GM23338 (cell line): ENCODE data around the gene SRF. TPM values are rescaled to one million over a fixed set of nuclear protein-coding genes. Genes with fewer than 3 reads are reported as not detected.

Experiments used
- ATAC-seq: fragments of 200-7000 bp; cut with Tn5 transposase; 3 replicates; pipeline ENCODE4 v1.9.1; 2020
- DNase-seq: peaks from one replicate; pipeline ENCODE4 v3.0.0-alpha.2; 2015; ENCODE audit warnings: low spot score
- H2AFZ ChIP-seq: fragments of 200-600 bp; sonication (generic); 2 replicates; pipeline ENCODE4 v1.8.0; 2016; ENCODE audit warnings: antibody characterized with exemption, mild to moderate bottlenecking, moderate library complexity
- H3F3A ChIP-seq: fragments of 200-600 bp; sonication (generic); replicated peaks from 2 replicates; pipeline ENCODE4 v1.8.0; 2017; ENCODE audit warnings: antibody characterized with exemption, mixed run types, low read depth
- H3K27ac ChIP-seq: fragments of 200-600 bp; sonication (generic); 2 replicates; pipeline ENCODE4 v1.6.1; 2016; ENCODE audit warnings: low read depth
- H3K27me3 ChIP-seq: fragments of 200-600 bp; sonication (generic); 2 replicates; pipeline ENCODE4 v1.8.0; 2016; ENCODE audit warnings: mild to moderate bottlenecking, mixed run types, moderate library complexity; ENCODE audit not compliant: insufficient read depth
- H3K36me3 ChIP-seq: fragments of 200-600 bp; sonication (generic); 2 replicates; pipeline ENCODE4 v1.8.0; 2016; ENCODE audit warnings: mild to moderate bottlenecking; ENCODE audit not compliant: insufficient read depth
- H3K4me1 ChIP-seq: fragments of 200-600 bp; sonication (generic); 2 replicates; pipeline ENCODE4 v1.8.0; 2016; ENCODE audit warnings: mild to moderate bottlenecking, moderate library complexity; ENCODE audit not compliant: insufficient read depth
- H3K4me2 ChIP-seq: fragments of 200-600 bp; sonication (generic); 2 replicates; pipeline ENCODE4 v1.7.1; 2017; ENCODE audit warnings: mixed run types
- H3K4me3 ChIP-seq: fragments of 200-600 bp; sonication (generic); 2 replicates; pipeline ENCODE4 v1.6.1; 2016; ENCODE audit warnings: mixed run types
- H3K79me2 ChIP-seq: fragments of 200-600 bp; sonication (generic); replicated peaks from 2 replicates; pipeline ENCODE4 v1.8.0; 2017; ENCODE audit warnings: mild to moderate bottlenecking; ENCODE audit not compliant: insufficient read depth
- H3K9me2 ChIP-seq: fragments of 200-600 bp; sonication (generic); 2 replicates; pipeline ENCODE4 v1.8.0; 2017; ENCODE audit not compliant: insufficient read depth
- H4K20me1 ChIP-seq: fragments of 200-600 bp; sonication (generic); replicated peaks from 2 replicates; pipeline ENCODE4 v1.8.0; 2017; ENCODE audit warnings: mild to moderate bottlenecking; ENCODE audit not compliant: insufficient read depth
- H3K27ac Mint-ChIP-seq: 2 replicates; pipeline ENCODE4 v1.8.0; 2020; ENCODE audit warnings: inconsistent platforms, mild to moderate bottlenecking, moderate library complexity, mixed read lengths
- H3K27me3 Mint-ChIP-seq: 3 replicates; pipeline ENCODE4 v1.8.0; 2022; ENCODE audit warnings: low read depth, mild to moderate bottlenecking, moderate library complexity, mixed read lengths, inconsistent platforms; ENCODE audit not compliant: insufficient read depth, poor library complexity
- H3K36me3 Mint-ChIP-seq: 3 replicates; pipeline ENCODE4 v1.8.0; 2021; ENCODE audit warnings: low read depth, mild to moderate bottlenecking, inconsistent platforms, moderate library complexity, mixed read lengths
- H3K4me1 Mint-ChIP-seq: 3 replicates; pipeline ENCODE4 v1.8.0; 2020; ENCODE audit warnings: mild to moderate bottlenecking, inconsistent platforms, mixed read lengths
- H3K4me3 Mint-ChIP-seq: 3 replicates; pipeline ENCODE4 v1.8.0; 2021; ENCODE audit warnings: moderate library complexity, mild to moderate bottlenecking, inconsistent platforms, mixed read lengths
- H3K9me3 Mint-ChIP-seq: 3 replicates; pipeline ENCODE4 v1.8.0; 2020; ENCODE audit warnings: moderate library complexity, mild to moderate bottlenecking, inconsistent platforms, mixed read lengths
- CREB1 ChIP-seq: fragments of 250-450 bp; sonication (Bioruptor Pico); IDR thresholded peaks from 2 replicates; pipeline ENCODE4 v1.5.0; 2020; ENCODE audit warnings: low read depth, mild to moderate bottlenecking, moderate library complexity
- EZH2phosphoT487 ChIP-seq: fragments of 200-600 bp; sonication (generic); IDR thresholded peaks from one replicate; pipeline ENCODE4 v1.8.1; 2018; ENCODE audit warnings: antibody characterized with exemption; ENCODE audit not compliant: unreplicated experiment
- POLR2AphosphoS5 ChIP-seq: IDR thresholded peaks from 2 replicates; pipeline ENCODE4 v1.6.1; 2016; ENCODE audit warnings: antibody characterized with exemption, low read depth
- STAT1 ChIP-seq: IDR thresholded peaks from one replicate; pipeline ENCODE4 v1.6.1; 2016; ENCODE audit warnings: antibody characterized with exemption; ENCODE audit not compliant: unreplicated experiment
- ZNF331 ChIP-seq: fragments of 250-450 bp; sonication (Bioruptor Pico); IDR thresholded peaks from 2 replicates; pipeline ENCODE4 v1.5.0; 2020; ENCODE audit warnings: low read depth, mild to moderate bottlenecking, moderate library complexity
- polyA plus RNA-seq: library from polyadenylated mRNA; unstranded; fragments of >200 nt; fragmentation: Nextera tagmentation; extraction: Ambion mirVana; gene quantifications from 2 replicates; pipeline ENCODE4 v1.2.1, GENCODE V29; 2016
- total RNA-seq: library from RNA; depleted of rRNA; stranded (reverse); fragments of >200 nt; shearing (Covaris generic); gene quantifications from 2 replicates; pipeline ENCODE4 v1.2.3, GENCODE V29; 2014
- TF ChIP-seq, protein P1 (sequence below), 2 experiments: fragments of 200-600 bp in 1 of 2; sonication (generic) in 1 of 2; conservative IDR thresholded peaks; 2 replicates each; pipeline versions ENCODE4 v1.5.1 to v1.6.1; 2016 to 2017; ENCODE audit warnings: antibody characterized with exemption in 2 of 2, low read depth in 2 of 2, mild to moderate bottlenecking in 2 of 2, moderate library complexity in 1 of 2

The SRF gene
- total and polyA plus RNA-seq, 2 experiments from 2014 or later: 9.9 to 54.9 TPM

DNA sequence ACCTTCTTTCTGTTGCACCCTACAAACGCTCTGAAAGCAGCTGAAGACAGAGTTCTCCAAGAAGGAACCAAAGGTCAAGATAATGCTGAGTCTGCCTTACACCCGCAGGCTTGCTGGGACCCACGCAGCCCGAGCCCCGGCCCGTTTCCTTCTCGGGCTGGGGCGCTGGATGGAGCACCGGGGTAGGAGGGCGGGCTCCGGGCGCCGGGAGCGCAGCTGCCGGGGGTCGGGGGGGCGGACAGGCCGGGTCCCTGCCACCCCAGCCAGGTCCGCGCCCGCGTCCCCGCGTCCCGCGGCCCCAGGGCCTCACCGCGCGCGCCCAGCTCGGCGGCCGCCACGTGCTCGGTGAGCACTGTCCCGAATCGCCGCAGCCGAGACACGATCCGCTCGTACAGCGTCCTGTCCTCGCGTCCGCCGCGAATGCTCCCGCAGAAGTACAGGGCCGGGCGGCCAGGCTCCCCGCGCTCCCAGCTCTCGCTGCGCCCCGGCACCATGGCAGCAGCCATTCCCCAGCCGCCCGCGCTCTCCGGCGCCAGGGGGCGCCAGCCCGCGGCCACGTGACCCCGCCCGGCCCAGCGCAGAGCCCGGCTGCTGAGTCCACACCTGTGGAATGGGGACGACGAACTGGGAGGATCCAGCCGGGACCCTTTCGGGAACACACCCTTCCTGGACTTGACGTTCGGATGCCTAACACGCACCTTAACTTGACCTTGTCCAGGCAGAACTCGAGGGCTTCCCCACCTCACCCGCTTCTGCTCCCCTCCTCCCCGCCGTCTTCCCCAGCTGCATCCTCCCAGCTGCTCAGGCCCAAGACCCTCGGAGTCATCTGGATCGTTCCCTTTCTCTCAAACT, 58.1 kb downstream of the SRF start, which contains the start of gene DNPH1:
DNPH1 (minus strand) TSS at position 531 of the 852 bp plus-strand sequence; CDS start at position 506, 25 bp downstream.
- H4K20me1 ChIP-seq: no peaks in the 10 kb centered on the region; the same call in 1 of the 2 replicates
- no peaks in the 10 kb centered on the region for H3K9me2 ChIP-seq
- H3K36me3 ChIP-seq: no peaks in the 10 kb centered on the region
- H3K27me3 ChIP-seq: peaks cover 36% of the 10 kb centered on the region
- H3K27ac ChIP-seq: no peak within 1 kb of the TSS
- H3K4me3 Mint-ChIP-seq: peak within 1 kb of the TSS; percentile 79
- peak; percentile 95 for ATAC-seq
- H3F3A ChIP-seq: peaks cover 6% of the 10 kb centered on the region; the same call in 1 of the 2 replicates
- TF ChIP-seq ZNF331 (CRISPR knock-in tag) (no peak), CREB1 (CRISPR knock-in tag) (peak; percentile 57; the same call in 1 of the 2 replicates), POLR2AphosphoS5 (peak; percentile 57; the same call in 1 of the 2 replicates)
- TF ChIP-seq, protein P1, sequence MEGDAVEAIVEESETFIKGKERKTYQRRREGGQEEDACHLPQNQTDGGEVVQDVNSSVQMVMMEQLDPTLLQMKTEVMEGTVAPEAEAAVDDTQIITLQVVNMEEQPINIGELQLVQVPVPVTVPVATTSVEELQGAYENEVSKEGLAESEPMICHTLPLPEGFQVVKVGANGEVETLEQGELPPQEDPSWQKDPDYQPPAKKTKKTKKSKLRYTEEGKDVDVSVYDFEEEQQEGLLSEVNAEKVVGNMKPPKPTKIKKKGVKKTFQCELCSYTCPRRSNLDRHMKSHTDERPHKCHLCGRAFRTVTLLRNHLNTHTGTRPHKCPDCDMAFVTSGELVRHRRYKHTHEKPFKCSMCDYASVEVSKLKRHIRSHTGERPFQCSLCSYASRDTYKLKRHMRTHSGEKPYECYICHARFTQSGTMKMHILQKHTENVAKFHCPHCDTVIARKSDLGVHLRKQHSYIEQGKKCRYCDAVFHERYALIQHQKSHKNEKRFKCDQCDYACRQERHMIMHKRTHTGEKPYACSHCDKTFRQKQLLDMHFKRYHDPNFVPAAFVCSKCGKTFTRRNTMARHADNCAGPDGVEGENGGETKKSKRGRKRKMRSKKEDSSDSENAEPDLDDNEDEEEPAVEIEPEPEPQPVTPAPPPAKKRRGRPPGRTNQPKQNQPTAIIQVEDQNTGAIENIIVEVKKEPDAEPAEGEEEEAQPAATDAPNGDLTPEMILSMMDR (conservative IDR thresholded peaks at IDR 0.05; ENCODE audit: low read depth in 2 of 2): peak; percentile 66 to 83
- H3K4me2 ChIP-seq: peak within 1 kb of the TSS; percentile 82
- no peaks in the 10 kb centered on the region for H3K79me2 ChIP-seq
- peaks cover 28% of the 10 kb centered on the region for H3K27me3 Mint-ChIP-seq
- peak; percentile 87 for DNase-seq
- peaks cover 4% of the 10 kb centered on the region; the same call in 2 of the 3 replicates for H3K4me1 Mint-ChIP-seq
- H3K4me3 ChIP-seq: peak within 1 kb of the TSS; percentile 77
- H3K36me3 Mint-ChIP-seq: peaks cover 14% of the 10 kb centered on the region
- H2AFZ ChIP-seq: peak within 1 kb of the TSS; percentile 99
- H3K9me3 Mint-ChIP-seq: no peaks in the 10 kb centered on the region; the same call in 2 of the 3 replicates
- 0 out of 2 replicates have a peak, but pooled peaks cover 4% of the 10 kb centered on the region for H3K4me1 ChIP-seq
- H3K27ac Mint-ChIP-seq: no peak within 1 kb of the TSS

- peak overlapping the region; percentile 99 for H2AFZ ChIP-seq
- TF ChIP-seq EZH2phosphoT487 (no peak), STAT1 (no peak), POLR2AphosphoS5 (no peak), ZNF331 (CRISPR knock-in tag) (no peak)
- TF ChIP-seq, protein P1 (conservative IDR thresholded peaks at IDR 0.05; ENCODE audit: low read depth in 2 of 2): no peak
- DNase-seq (no peak), ATAC-seq (no peak)
- peaks cover 36% of the 10 kb centered on the region for H3K27me3 ChIP-seq
- H3K9me2 ChIP-seq: no peaks in the 10 kb centered on the region
- no peaks in the 10 kb centered on the region; the same call in 1 of the 2 replicates for H4K20me1 ChIP-seq
- Mint-ChIP-seq H3K27ac (no peak overlapping the region), H3K27me3 (peaks cover 28% of the 10 kb centered on the region), H3K36me3 (peaks cover 14% of the 10 kb centered on the region), H3K4me3 (peak overlapping the region; percentile 71), H3K4me1 (peaks cover 4% of the 10 kb centered on the region; the same call in 2 of the 3 replicates), H3K9me3 (no peaks in the 10 kb centered on the region; the same call in 2 of the 3 replicates)
- H3K4me2 ChIP-seq: peak overlapping the region; percentile 82
- H3K79me2 ChIP-seq: no peaks in the 10 kb centered on the region
- H3K36me3 ChIP-seq: no peaks in the 10 kb centered on the region
- H3K4me1 ChIP-seq: 0 out of 2 replicates have a peak, but pooled peaks cover 4% of the 10 kb centered on the region
- peaks cover 6% of the 10 kb centered on the region; the same call in 1 of the 2 replicates for H3F3A ChIP-seq
- H3K27ac ChIP-seq: no peak overlapping the region
- peak overlapping the region; percentile 77; the same call in 1 of the 2 replicates for H3K4me3 ChIP-seq
Observed at GRCh38 chr6:43229803-43230620, 58.9 kb downstream of the SRF start.
